ENCODE measurements around the gene HAGH. TPM values are rescaled to one million over a fixed set of nuclear protein-coding genes. Genes with fewer than 3 reads are reported as not detected.

HAGH gene
- total RNA-seq, 1 donor from 2014 or later, result 31.1 TPM

DNA sequence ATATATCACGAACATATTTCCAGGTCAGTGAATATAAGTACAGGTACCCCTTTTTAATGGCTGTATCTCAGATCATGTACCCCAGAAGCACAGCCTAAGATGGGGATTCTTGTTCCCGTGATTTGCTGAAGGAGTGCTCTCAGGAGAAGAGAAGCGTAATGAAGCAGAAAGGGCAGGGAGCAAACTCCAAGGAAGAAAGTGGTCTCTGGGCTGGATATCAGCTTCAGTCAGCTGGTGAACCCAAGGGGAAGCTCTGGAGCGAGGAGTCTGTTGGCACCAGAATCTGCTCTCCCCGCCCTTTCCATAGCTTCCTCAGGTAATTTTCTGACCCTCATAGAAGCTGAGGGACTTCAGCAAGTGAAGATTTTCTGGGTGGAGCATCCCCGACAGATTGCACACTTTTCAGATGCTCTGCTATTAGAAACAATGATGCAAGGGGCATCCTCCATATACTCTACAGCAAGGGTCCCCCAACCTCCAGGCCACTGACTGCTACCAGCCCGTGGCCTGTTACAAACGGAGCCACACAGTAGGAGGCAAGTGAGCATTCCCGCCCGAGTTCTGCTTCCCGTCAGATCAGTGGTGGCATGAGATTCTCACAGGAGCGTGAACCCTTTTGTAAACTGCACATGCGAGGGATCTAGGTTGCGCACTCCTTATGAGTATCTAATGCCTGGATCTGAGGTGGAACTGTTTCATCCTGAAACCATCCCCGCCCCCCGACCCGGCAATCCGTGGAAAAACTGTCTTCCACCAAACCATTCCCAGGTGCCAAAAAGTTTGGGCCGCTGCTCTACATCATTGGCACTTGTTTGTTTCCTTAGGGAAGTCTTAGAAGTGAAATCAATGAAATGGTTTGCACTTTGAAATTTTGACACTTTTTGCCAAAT lies 4.8 kb upstream of the HAGH start:
- DNase-seq, result no peak

DNA sequence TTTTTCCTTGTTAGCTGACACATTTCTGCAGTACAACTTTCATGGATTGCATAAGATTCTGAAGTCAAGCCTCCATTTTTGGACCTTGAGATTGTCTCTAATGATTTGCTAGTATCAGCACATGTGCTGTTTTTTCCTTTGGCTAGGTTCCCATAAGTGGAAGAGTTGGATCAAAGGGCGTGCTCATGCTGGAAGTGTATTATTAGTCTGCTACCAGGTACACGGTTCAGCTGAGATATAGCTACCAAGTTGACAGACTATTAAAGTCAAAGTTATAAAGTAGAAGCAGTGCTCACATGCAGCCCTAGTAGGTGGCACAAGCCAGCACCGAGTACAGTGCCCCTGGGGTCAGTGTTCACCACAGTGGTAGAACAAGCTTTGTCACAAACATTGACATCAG lies 3.6 kb upstream of the HAGH start:
- no peak for DNase-seq

DNA sequence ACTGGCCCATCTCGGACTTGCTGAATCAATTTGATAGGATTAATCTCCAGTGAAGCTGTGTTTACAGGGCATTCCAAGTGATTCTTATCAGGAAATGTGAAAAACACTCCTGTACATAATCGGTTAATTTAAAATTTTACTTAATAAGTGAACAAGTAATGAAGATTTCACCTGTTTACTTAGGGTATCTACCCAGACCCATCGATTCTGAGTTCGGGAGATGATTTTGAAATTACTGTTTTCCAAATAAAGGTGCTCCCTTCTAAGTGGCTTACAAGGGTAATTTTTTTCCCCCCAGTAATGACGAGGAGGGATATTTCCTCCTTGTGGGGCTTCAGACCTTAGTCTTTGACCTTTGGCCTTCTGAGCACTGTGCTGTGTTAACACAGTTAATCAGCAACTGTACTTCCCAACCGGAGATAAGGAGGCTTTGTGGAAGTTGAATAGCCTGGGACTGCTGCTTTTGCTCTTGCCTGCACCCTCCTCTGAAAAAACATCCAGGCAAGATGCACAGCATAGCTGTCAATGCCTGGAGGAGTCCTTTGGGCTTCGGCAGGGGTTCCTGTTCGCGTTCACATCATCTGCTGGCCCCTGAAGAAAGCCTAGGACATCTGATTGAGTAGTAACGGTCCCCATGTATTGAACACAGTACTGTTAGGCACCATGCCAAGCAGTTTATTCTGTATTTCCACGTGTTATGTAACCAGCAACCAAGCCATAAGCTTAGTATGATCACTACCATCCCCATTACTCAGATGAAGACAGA lies 2.2 kb upstream of the HAGH start:
- DNase-seq, result no peak

DNA sequence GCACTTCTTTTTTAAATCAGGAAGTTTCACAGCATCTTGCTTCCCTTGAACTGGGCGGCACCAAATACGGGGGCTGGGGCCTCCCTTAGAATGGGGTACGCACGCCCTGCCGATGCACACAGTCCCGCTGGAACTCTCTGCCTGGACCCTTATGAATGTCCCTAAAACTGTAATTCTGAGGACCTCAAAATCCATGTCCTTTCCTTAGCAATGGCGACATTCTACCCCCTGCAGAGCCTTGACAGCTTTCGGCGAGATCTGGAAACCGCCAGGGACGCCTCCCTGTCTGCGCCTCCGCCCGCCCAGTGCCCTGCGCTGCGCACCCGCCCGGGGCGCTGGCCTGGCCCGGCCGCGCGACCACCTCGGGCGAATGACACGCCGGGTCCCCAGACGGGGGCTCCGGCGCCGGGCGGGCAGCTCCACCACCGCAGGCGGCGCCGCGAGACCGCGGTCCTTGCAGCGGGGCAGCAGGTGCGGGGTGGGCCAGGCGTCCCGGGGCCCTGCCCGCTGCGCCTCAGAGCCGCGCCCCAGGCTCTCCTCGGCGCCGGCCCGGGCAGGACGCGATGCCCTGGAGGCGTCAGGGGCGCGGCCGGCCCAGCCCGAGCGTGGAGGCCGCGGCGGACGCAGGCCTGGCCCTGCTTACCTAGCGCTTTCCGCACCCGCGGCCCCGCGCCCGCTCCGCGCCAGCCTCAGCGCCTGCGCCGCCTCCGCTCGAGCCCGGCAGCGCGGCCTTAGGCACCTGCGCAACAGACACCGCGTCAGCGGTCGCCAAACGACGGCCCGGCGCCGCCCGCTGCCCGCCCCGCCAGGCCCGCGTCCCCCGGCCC lies 548 bp downstream of the HAGH start:
- no peak for DNase-seq

DNA sequence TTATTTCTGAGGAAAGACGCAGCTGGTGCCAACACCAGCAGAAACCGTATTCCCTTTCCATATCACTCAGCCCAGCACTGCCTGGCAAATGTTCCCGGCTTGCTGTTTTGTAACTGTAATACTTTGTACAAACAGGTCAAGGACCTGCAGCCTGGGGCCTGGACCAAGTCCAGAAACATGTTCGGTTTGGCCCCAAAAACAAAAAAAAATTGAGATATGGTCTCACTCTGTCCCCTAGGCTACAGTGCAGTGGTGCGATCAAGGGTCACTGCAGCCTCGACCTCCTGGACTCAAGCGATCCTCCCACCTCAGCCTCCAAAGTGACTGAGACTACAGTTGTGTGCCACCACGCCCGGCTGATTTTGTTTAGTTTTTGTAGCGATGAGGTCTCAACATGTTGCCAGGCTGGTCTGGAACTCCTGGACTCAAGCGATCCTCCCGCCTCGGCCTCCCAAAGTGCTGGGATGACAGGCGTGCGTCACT lies 1.2 kb downstream of the HAGH start:
- DNase-seq, result no peak

DNA sequence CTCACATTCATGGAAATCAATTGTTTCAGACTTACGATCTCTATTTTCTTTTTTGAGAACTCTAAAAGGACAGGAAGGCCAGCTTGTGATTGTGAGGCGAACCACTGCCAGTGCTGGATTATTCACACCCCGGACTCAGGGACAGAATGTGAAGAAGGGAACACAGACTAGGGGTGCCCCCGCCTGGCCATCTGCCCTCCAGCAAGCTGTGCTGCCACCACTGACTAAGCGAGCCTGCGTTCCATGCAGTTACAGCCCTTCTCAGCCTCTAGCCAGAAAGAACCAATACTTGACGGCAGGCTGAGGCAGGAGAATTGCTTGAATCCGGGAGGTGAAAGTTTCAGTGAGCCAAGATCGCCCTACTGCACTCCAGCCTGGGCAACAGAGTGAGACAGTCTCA lies 2.8 kb downstream of the HAGH start:
- DNase-seq, result no peak

DNA sequence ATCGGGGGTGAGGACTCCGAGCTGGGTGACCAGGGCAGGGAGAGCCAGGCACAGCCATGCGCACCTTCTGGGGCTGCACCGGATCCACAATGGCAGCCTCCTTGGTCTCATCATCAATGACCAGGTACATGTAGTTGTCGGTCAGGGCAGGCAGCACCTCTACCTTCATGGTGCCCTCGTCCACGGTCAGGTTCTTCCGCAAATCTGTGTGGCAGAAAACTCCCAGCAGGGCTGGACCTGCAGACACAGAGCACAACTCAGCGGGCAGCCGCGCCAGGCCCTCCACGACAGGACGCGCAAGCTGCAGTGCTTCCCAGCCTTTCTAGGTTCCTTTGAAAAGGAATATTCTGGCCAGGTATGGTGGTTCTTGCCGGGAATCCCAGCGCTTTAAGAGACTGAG lies 3.8 kb downstream of the HAGH start:
- no peak for DNase-seq

DNA sequence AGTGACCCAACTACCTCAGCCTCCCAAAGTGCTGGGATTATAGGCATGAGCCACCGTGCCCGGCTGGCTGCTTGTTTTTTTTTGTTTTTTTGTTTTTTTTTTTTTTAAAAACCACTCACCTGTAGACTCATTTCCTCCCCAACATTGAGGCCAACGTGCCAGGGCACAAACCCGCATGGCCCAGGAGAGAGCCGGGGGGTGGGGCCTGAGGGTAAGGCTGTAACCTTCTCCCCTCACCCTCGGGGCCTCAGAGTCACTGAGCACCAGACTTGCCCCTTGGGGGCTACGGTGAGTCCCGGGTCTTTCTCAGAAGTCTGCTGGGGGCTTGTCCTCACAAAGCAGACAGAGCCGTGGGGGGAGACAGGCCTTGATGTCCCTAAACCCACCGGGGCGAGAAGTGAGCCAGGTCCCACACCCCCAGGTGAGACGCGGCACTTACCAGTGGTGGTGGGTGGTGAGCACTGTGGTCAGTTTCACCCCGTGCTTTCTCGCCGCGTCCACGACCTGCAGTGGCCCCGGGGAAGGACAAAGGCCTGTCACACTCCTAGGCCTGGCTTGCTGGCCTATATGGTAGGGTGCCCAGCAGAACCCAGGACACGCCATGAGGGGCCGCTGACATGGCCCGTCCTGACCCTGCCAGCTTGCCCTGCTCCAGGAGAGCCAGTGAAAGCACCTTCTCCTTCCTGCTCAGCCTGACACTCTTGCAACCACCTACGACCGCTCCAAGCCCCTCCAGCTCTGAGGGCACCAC lies 4.6 kb downstream of the HAGH start:
- no peak for DNase-seq

DNA sequence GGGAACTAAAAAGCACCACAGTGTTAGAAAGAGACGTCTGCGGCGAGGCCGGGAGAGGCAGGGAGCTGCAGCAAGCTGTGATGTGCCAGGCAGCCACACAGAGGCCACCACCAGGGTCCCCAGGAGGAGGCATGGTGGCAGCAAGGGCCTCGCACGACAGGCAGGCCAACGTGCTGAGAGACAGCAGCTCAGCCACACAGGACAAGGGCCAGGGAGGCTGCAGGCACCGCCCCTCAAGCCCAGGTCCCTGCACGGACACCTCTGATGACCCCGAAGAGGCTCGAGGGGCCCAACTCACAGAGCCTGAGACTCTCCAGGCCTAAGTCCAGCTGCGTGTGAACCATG lies 5.7 kb downstream of the HAGH start:
- DNase-seq, result no peak

DNA sequence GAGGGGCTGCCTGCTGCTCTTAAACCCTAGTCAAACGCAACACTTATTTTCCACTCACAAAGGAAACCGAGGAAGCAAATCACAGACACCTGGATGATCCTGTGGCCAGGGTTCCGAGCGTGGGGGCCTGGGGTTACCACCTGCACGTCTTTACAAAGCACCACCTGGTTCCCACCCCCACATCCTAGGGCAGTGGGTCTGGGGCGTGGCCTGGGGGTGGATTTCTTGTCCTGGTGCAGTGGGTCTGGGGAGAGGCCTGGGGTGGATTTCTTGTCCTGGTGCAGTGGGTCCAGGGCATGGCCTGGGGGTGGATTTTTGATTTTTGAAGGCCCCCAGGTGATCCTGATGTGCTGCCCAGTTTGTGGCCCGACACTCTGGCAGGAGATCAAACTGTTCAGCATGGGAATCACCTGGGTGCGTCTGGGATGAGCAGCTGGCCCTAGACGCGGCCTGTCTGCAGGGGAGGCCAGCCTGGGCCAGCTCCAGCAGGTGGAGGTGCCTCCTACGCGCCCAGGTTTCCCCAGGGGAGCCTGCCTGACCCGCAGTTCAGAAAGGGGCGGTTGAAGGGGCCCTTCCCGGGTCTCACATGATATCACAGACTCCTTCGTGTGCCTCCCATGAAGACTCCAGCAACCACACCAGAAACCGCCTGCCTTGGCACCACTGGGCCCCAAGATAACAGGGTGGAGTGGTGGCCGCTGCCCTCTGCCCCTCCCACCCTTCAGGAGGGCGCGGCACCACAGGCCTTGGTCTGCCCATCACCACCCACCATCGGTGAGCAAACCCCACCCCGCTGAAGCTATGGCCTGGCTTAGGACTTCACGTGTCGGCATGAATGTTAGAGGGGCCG lies 6.3 kb downstream of the HAGH start:
- no peak for DNase-seq

DNA sequence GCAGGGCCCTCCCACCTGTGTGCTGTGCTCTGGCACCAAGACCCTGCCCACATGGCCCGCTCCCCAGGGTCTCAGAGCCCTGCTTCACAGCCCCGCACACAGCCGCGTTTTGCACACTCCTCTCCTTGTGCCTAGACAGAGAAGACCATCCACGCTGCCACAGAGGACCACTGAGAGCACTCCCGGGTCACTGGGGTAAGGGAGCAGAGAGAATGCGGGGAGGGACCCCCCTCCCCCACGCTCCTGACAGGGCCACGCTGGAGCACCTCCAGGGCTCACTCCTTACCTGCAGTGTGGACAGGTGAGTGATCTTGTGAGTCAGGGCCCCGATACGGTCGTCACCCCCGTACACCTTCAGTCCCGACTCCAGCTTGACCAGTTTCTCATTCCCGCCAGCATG lies 7.0 kb downstream of the HAGH start:
- DNase-seq, result no peak

DNA sequence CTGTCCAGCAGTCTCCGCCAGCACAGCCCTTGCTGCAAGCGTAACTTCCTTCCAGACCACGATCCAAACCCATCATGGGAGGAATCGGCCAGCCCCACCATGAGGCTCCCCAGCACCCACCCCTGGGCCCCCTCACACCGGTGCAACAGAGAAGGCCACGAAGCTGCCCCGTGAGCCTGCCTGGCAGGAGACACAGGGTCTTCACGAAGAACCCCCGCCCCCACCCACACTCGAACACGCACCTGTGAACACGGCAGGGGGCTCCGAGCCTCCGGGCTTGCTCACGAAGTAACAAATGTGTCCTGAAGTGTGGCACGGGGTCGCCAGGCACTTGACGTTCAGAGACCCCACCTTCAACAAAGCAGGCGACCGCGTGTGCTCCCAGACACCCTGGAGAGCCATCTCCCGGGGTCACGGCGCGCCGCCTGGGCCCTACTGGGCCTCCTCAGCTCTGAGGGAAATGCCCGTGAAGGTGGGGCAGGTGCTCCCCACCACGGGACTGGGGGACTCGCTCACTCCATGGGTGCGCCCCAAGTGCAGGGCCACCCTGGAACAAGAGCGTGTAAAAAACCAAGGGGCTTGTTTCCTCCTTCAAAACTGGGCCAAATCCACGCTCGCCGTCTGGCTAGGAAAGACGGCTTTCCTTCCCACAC lies 7.6 kb downstream of the HAGH start:
- DNase-seq, result no peak

DNA sequence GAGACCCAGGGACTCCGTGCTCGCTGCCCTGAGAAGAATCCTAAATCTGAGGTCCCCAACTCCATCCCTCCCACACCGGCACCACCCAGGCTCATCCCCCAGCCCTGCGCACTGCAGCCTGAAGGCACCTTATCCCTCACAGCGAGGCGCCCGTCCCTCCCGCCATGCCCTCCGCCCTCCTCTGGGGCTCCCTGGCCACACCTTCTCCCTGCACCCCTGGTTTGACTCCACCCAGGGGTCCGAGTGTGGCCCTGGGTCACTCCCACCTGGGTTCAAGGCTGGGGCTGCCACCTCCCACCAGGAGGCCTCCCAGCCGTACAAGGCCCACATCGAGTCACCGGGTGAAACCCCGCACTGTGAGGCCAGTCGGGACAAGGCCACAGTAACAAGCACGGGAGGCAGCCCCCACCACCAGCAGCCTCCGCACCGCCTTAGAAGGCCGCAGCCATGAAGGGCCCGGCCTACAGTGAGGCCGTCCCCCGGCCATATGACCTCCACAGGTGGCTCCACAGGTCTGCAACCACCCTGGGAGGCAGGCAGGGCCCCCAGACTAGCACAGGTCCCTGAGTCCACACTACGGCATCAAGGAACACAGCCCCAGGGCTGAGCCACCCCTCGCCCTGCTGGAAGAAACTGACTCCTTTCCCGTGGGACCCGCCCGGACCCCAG lies 8.3 kb downstream of the HAGH start:
- no peak for DNase-seq

DNA sequence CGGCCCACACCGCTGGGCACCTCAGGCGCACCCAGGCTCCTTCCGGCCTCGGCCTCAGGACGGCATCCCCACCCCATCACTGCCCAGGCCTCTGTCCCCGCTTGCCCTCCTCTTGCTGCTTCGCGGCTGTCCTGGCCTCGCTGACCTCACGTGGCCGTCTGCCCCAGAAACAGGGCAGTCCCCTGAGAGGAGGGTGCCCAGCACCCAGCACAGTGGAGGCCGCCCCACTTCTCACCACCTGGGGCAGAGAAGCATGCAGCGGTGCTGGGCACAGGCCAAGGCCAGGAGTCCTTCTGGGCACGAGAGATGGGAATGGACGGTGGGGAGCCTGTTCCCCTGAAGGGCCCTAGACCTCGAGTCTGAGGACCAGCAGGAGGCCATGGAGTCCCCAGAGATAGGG lies 8.9 kb downstream of the HAGH start:
- DNase-seq, result no peak

DNA sequence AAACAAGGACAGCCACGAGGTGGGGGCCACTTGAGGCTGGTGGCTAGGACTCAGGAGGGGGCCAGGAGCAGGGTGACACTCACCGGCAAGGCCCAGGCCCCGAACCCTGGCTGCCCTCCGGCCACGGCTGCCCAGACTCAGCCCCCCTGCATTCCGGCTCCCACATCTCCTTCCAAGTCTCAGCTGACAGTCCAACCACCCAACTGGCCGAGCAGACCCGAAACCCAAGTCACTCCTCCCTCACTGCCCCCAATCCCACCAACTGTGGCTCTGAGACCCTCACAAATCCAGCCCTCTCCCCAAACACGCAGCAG lies 9.4 kb downstream of the HAGH start:
- DNase-seq, result no peak

DNA sequence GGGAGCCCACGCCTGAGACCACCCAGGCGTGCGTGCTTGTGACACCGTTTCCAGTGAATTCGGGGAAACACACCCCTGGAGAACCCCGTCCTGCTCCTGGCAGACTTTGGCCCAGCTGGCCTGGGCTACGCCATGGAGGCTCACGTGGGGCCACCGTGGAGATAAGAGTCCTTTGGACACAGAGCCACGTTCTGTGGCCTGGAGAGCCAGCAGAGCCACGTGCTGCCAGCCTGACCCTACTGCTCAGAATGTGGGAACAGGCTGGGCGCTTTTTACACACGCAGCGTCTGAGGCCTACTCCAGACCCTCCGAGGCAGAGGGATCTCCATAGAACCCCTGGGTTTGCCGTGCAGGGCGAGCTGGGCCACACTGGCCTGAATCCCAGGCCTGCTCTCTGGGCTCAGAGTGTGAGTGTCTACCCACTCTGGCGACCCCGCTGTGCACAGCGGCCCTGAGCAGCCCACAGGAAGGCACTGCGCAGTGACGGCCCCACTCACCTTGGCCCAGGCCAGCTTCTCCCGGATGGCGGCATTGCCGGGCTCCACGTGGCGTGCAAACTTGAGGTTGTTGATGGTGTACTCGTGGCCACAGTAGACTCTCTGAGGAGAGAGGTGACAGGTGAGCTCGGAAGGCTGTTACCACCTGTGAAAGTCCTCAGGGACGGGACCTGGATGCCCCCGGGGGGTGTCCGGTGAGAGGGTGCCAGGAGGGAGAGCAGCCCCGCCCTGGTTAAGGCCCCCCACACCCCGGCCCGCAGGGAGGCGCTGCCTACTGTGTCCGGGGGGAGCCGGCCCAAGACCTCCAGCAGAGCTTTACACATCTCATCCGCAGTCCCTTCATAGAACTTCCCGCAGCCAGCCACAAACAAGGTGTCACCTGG lies 10.0 kb downstream of the HAGH start:
- no peak for DNase-seq

DNA sequence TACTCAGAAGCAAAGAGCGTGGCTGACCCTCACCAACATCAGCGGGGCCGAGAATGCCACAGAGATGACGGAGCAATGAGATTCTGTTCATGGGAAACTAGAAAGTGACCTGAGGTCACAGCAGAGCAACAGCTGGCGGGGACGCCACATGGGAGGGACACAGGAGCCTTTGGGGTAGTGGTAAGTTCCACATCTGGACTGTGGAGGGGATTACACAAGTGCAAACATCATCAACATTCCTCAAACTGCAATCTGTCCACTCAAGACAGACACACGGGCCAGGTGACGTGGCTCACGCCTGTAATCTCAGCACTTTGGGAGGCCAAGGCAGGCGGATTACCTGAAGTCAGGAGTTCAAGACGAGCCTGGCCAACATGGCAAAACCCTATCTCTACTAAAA lies 11.2 kb downstream of the HAGH start:
- no peak for DNase-seq

DNA sequence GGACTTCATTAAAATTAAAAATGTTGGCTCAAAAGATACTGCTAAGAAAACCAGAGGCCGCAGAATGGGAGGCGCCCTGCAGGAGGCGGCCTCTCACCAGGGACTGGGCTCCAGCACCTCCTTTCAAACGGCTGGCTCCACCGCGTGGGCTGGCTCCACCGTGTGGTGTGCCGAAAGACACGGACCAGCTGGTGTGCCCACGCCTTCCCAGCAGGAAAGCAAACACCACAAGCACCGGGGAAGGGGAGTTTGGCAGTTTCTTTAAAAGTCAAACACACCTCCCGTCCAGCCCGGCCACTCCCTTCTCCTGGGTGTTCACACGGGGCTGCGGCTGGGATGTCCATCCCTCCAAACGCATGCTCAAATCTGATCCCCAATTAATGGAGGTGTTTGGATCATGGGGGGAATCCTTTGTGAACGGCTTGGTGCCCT lies 13.9 kb downstream of the HAGH start:
- DNase-seq, result no peak

DNA sequence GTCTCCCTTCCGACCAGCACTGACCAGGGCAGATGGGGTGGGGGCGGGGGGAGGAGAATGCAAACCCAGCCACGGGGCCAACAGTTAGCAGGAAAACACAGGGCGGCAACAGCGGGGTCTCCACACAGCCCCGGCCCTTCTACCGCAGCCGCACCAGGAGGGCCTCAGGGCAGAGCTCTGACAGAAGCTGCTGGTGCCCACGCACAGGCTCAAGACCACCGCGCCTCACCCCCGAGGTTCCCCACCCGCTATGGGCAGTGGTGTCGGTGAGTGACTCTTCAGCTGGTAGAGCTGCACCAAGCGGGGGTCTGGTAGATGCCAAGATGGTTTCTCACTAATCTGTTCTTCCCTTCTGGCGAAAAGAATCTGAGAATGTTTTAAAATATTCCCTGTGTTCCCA lies 16.1 kb downstream of the HAGH start:
- DNase-seq, result no peak

Data from skin of body (tissue), 2 donors.